GM18505 (cell line): ENCODE results near the gene ZNHIT3.

ENCODE experiments used
- ATAC-seq: cut with Tn5 transposase; IDR thresholded peaks from one replicate; pipeline ENCODE4 v1.9.1; 2021; ENCODE audit not compliant: unreplicated experiment
- POLR2A ChIP-seq: IDR thresholded peaks from 4 replicates; pipeline ENCODE4 v1.6.1; 2011; ENCODE audit warnings: borderline replicate concordance; ENCODE audit not compliant: insufficient read depth, insufficient read length; ENCODE audit errors: extremely low read depth

ZNHIT3 gene

DNA sequence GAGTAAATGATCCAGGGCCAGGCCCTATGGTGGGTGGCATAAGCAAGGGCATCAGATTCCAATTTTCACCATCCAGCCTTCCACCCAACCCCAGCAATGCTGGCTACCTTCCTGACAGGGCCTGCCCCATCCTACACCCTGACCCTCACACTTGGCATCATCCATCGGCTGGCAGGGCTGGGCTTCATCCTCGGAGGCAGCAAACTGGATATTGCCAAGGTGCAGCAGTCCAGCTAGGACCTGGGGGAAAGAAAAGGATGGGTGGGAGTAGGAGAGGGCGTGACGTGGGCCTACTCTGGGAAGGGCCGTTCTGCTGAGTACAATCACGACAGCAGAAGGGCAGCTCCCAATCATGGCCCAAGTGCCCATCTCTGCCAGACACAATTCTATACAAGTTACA, 24.7 kb downstream of the ZNHIT3 start:
- ATAC-seq, result no peak
- TF ChIP-seq POLR2A, result no peak

DNA sequence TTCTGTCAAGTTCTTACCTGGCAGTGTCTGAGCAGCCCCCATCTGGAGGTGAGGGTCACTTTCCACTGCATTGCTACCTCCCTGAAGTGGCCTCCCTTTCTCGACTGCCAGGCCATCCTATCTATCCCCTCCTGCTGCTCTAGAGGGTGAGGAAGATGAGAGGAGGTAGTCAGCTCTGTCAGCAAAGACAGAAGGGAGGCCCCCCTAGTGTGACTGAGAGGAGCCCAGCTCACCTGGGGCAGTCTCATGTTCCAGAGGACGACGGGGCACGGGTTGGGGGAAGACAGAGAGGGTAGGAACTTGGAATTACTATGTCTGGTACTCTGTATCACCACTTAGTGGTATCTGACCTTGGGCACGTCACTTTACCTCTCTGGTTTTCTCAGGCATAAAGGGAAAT, 26.2 kb downstream of the ZNHIT3 start:
- no peak for TF ChIP-seq POLR2A
- ATAC-seq, result no peak

DNA sequence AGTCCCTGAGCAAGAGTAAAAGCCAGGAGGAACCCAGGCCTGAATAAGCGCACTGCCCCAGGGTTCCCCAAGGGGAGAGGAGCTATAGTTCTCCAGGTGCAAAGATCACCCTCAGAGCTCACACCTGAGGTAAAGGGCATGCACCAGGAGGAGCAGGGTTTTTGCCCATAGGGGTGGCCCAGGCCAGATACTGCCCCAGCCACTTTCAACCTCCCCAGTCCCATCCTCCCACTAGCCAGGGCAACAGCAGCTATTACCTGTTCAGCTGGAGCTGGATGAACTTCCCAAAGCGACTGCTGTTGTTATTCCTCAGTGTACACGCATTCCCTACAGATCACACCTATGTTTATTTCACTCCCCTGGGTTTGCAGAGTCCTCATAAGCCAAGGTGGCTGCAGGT, 28.4 kb downstream of the ZNHIT3 start:
- TF ChIP-seq POLR2A, result no peak
- no peak for ATAC-seq

DNA sequence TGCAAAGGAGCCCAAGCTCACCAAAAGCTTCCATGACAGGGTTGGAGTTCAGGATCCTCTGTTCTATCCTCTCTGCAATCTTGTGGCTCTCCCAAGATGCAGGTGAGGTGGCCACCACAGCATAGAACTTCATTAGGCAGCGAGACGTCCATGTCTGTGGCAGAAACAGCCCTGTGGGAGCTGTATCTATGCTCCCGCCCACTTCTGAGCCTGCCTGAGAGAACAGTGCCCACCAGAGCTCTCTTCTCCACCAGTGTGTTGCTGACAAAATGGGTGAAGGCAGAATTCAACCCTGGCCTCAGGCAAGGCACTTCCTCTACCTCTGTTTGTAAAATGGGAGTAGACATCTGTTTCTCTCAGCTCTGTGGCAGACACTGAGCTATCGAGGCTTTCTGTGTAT, 29.4 kb downstream of the ZNHIT3 start:
- TF ChIP-seq POLR2A, result no peak
- ATAC-seq, result no peak

DNA sequence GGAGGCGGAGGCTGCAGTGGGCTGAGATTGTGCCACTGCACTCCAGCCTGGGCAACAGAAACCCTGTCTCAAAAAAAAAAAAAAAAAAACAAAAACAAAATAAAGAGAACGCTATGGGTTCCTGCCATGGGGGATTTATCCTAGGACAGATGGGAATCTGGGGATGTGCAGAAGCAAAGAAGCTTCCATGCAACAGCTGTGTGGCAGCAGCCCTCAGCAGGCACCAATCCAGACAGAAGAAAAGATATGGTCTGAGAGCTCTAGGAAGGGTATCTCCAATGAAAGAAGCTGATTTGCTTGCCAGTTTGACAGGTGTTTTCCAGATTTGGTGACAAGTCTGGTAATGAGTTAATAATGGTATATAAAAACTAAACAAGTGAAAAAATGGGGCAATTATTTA, 36.6 kb downstream of the ZNHIT3 start:
- TF ChIP-seq POLR2A, result no peak

DNA sequence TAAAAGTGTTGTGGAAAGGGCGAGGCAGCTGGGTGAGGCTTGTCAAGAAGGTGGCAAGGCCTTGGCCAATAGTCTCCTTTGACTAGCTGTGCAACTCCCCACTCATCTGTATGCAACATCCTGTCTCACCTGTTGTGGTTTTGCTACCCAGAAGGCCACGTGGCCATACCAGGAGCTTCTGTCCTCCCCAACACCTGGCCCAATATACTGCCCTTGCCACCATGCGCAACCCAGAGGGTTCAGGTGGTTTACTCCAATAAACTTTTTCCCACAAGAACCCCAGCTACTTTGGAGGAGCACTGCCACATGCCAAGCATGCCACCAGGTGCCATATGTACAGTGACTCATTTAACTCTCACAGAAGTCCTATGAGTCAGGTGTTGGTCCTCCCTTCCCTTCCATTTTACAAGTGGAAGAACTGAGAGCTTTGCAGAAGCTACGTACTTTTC, 38.0 kb downstream of the ZNHIT3 start:
- no peak for ATAC-seq
- no peak for TF ChIP-seq POLR2A

More for the DNA sequence above, 36.6 kb downstream of the ZNHIT3 start:
- ATAC-seq, result no peak

DNA sequence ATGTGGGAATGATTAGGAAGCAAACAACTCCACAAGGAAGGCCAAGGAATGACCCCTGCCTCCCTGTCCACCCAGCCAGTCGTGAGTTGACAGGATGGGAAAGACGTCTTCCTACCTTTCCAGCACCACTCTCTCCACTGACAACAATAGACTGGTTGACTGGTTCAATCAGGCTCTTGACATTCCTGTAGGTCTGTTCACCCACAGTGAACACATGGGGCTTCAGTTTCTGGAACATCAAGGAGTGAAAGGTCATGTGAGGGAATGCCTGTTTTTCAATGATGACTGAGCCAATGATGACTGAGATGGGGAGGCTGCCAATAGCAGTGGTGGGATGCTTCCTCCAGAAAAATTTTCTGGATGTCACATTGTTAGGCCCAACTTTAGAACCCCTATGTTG, 38.6 kb downstream of the ZNHIT3 start:
- TF ChIP-seq POLR2A, result no peak
- no peak for ATAC-seq

DNA sequence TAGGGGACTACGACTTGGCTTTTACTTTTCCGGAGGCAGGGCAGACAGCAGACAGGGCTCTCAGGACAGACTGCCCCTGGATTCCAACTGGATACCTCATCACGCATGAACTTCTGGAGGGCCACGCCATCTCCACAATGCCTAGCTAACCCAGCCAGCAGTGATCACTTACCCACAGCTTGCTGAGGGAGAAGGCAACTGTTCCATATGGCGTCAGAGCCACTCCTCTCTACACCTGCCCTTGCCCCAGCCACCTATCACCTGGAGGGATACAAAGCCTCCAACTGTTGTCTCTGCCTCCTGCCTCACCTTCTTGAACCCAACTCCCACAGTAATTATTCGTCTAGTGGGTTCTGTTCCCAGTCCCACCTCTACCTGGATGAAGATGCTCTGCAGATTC, 39.4 kb downstream of the ZNHIT3 start:
- ATAC-seq, result no peak
- TF ChIP-seq POLR2A, result no peak

DNA sequence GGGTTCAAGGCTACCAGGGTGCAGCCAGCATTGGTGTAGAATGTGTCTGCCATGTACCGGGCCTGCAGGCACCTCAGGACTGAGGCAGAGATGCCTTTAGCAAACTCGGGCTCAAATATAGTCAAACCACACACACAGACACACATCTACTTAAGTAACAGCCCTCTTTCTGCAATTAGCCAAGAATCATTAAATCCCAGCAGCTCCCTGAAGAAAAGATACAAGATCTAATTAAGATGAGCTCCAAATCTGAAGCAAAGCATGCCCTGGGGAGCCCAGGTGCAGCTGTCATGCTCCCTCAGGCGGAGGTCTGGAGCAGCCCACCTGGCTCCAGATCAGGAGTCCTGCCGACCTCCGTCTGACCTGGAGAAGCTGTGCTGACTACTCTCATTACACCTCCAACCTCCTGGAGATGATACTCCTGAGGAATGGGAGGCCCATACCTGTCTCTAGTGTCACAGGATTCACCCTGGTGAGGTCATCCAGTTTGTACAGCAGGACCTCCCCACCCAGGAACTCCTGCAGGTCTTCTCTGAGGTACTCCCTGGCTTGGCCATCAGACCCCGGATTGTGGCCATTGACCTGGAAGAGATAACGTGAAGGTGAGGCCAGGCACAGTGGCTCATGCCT, 41.3 kb downstream of the ZNHIT3 start:
- no peak for TF ChIP-seq POLR2A
- no peak for ATAC-seq

DNA sequence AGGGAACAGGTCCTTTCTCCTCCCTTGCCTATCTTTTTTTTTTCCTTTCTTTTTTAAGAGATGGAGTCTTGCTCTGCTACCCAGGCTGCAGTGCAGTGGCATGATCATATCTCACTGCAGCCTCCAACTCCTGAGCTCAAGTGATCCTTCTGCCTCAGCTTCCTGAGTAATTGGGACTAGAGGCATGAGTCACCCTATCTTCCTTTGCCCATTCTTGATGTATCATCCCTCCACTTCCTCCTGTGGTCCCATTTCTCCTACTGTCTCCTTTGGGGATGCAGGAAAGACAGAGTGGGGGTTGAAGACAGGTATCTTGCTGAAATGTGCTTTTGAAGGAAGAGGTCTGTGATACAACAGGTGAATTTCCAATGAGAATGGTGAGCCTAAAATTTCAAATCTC, 42.6 kb downstream of the ZNHIT3 start:
- ATAC-seq, result no peak
- TF ChIP-seq POLR2A, result no peak

DNA sequence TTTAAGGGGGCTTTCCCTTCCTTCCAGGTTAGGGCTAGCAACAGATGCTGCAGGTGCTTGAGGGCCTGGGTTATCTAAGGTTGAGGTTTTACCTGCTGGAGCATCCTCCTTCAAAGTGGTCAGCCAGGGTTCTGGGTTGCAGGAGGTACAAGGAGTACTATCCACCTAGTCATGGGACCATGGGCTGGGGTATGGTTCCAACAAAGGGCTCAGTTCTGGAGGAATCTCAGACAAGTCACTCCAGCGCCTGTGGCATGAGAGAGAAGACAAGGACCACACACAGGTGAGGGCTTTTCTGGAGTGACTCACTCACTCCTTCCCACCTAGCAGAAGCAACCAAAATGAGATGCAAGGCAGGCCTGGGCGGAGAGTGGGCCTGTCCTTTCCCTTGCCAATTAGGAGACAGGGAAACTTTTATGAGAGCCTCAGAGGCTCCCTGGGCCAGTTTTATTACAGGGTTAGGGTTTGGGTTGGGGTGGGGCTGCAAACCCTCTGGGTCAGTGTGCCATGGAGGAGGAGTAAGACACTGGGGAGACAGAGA, 46.0 kb downstream of the ZNHIT3 start:
- TF ChIP-seq POLR2A, result no peak
- ATAC-seq, result no peak

DNA sequence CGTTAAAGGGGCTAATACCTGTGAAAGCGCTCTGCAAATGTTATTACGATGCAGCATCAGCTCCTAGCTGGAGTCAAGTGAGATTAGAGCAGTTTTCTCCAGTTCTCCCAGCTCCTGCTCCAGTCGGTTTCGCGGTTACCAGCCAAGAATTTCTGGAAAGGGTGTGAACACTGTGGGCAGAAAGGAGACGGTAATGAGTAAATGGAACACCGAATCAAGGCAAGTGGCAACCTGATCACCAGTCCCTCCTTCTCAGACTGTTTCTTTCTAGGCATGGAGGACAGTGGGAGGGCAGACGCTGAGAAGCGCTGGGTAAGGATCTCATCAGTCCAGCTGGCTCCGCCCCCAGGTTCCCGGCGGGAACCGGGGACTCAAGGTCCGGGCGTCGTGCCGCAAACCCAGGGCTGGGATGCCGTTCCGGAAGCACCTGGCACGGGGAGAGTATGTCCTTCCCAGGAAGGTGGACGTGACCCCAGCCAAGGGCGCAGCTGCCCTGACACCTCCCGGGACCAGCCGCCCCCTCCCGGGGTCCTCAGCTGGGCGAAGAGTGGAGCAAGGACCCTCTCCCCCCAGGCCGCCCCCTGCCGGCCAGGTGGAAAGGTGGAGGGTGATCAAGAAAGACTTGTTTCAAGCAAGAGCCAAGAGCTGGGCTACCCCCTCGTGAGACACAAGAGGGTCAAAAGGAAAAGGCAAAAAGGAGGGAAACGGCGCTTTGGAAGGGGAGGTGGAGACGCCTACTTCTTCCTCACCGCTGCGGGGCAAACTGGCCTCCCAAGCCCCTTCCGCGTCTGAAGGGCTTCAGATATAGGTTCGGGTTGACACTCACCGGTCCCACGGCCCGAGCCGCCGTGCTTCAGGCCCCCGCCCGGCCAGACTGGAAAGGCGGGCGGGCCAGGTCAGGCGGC, 47.7 kb downstream of the ZNHIT3 start:
- peak; percentile 27 for ATAC-seq
- no peak for TF ChIP-seq POLR2A

DNA sequence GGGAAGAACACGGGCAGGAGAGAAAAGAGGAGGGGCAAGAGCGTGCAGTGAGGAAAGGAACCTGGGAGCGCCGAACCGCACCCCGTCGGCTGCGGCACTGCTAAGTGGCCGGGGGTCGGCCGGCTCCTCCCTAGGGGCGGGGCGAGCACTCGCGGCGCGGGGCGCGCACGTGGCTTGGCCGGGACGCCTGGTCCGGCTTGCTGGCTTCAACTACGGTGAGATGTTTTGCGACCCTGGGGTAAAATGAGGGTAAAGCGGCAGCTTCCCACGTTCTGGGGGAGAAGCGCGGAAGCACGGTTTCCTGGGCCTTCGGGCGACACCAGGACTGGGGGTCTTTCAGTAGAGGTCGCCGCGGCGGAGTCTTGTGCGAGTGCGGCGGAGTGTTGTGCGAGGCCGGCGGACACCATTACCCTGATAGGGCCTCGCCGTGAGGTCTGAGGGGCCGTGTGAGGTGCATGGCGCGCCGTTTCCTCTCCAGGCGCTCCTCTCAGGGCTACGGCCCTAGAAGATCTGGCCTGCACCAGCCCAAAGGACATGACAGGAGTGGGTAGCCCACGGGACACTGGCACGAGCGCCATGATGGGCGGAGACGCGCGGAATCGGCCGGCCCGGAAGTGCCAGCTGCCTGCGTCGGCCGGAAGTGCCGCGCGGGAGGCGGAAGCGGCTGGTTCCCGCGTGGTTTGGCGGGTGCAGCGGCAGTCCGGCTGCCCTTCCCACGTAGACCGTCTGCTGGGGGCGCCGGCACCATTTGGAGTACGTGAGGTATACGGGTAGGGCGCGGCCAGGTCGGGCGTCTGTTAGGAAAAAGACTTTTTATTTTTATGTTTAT, 48.6 kb downstream of the ZNHIT3 start, which contains the start of the genes MYO19 and PIGW:
Gene MYO19 (minus strand): TSS at position 29 of the 829 bp plus-strand sequence. CDS start 2,330 bp downstream, outside the sequence.
Gene PIGW (plus strand): TSS at position 148 of the 829 bp plus-strand sequence. CDS start 2,115 bp downstream, outside the sequence.
- TF ChIP-seq POLR2A, result peak; percentile 94
- peak; percentile 66 for ATAC-seq
